Thoracic aorta endothelial cell (primary cell): Measurements from ENCODE around the gene RNU6-1. TPM values are rescaled to one million over a fixed set of nuclear protein-coding genes. Genes with fewer than 3 reads are reported as not detected.

Experiments
- small RNA-seq: library from RNA; depleted of rRNA; stranded (forward); fragments of <200 nt; gene quantifications from one replicate; pipeline ENCODE3, GENCODE V24; 2012
- total RNA-seq: library from RNA; depleted of rRNA; stranded (reverse); fragments of >200 nt; gene quantifications from 2 replicates; pipeline ENCODE4 v1.2.3, GENCODE V29; 2012

The RNU6-1 gene
- total RNA-seq: not detected in 2 replicates

GRCh38 chr15:67839929-67840748 lies at the start of gene RNU6-1:
Gene RNU6-1 (minus strand): TSS chr15:67840045.

GRCh38 chr15:67824976-67825880 lies 14.6 kb downstream of the RNU6-1 start, which contains the start of gene SKOR1:
Gene SKOR1 (plus strand): TSS chr15:67825509. CDS start chr15:67825603, 94 bp downstream.

Small RNA genes within 50 kb of the gene (small RNA-seq; reads per million reads assigned to genes)
- gene RNU6-1: 5.6 reads per million, percentile 83 among the genes with 10 or more reads in this experiment

Other genes starting within 250 kb of the RNU6-1 start
- 0.07 TPM in 1 of 2 replicates, not detected in the other for gene SKOR1, start 14.5 kb downstream of the RNU6-1 start, total RNA-seq
- 34.6 and 42.2 TPM in 2 replicates for gene PIAS1, start 214.3 kb upstream of the RNU6-1 start, total RNA-seq